OCI-LY1 (cell line): ENCODE results near the gene WWC2.
"Not testable (repeated sequence)": the region's sequence is repeated elsewhere in the genome, so short reads cannot be mapped to it uniquely, and the experiment has no call there.

ENCODE experiments used
- H2AFZ ChIP-seq: fragments of 200-600 bp; sonication (generic), shearing (Covaris generic); 2 replicates; pipeline ENCODE4 v1.6.0; 2014; ENCODE audit warnings: antibody characterized with exemption, mild to moderate bottlenecking, low read length
- H3F3A ChIP-seq: fragments of 200-600 bp; sonication (generic), shearing (Covaris generic); 2 replicates; pipeline ENCODE4 v1.6.0; 2014; ENCODE audit warnings: mild to moderate bottlenecking, antibody characterized with exemption, low read length, moderate library complexity; ENCODE audit not compliant: insufficient read depth
- H3K27ac ChIP-seq: fragments of 200-600 bp; sonication (generic); 2 replicates; pipeline ENCODE4 v1.5.1; 2014; ENCODE audit warnings: low read length, mixed run types, mild to moderate bottlenecking, low read depth; ENCODE audit not compliant: poor library complexity, severe bottlenecking
- H3K27me3 ChIP-seq: fragments of 200-600 bp; sonication (generic); 2 replicates; pipeline ENCODE4 v1.6.0; 2014; ENCODE audit warnings: antibody characterized with exemption, mild to moderate bottlenecking, low read length, moderate library complexity; ENCODE audit not compliant: insufficient read depth
- H3K36me3 ChIP-seq: fragments of 200-600 bp; sonication (generic); 2 replicates; pipeline ENCODE4 v1.6.1; 2014; ENCODE audit warnings: mild to moderate bottlenecking, antibody characterized with exemption, low read length, moderate library complexity, mixed read lengths; ENCODE audit not compliant: insufficient read depth
- H3K4me1 ChIP-seq: fragments of 200-600 bp; sonication (generic); 2 replicates; pipeline ENCODE4 v1.5.1; 2014; ENCODE audit warnings: mild to moderate bottlenecking, low read length, moderate library complexity; ENCODE audit not compliant: insufficient read depth, severe bottlenecking
- H3K4me2 ChIP-seq: fragments of 200-600 bp; sonication (generic), shearing (Covaris generic); 2 replicates; pipeline ENCODE4 v1.6.1; 2014; ENCODE audit warnings: low read length
- H3K4me3 ChIP-seq: fragments of 200-600 bp; sonication (generic); 2 replicates; pipeline ENCODE4 v1.5.1; 2014; ENCODE audit warnings: low read length, low read depth, mild to moderate bottlenecking, mixed read lengths; ENCODE audit not compliant: poor library complexity, severe bottlenecking
- H3K79me2 ChIP-seq: fragments of 200-600 bp; shearing (Covaris generic); 2 replicates; pipeline ENCODE4 v1.6.1; 2016; ENCODE audit warnings: mixed run types, low read length, mixed read lengths; ENCODE audit not compliant: insufficient read depth
- H3K9ac ChIP-seq: fragments of 200-600 bp; sonication (generic), shearing (Covaris generic); 2 replicates; pipeline ENCODE4 v1.6.1; 2014; ENCODE audit warnings: mild to moderate bottlenecking, low read length, mixed read lengths
- H3K9me2 ChIP-seq: fragments of 200-600 bp; sonication (generic), shearing (Covaris generic); 2 replicates; pipeline ENCODE4 v1.6.1; 2014; ENCODE audit warnings: low read depth, mild to moderate bottlenecking, low read length, mixed read lengths
- H3K9me3 ChIP-seq: fragments of 200-600 bp; shearing (Covaris generic); 2 replicates; pipeline ENCODE4 v1.6.1; 2014; ENCODE audit warnings: low read length, mixed read lengths
- H4K20me1 ChIP-seq: fragments of 200-600 bp; sonication (generic), shearing (Covaris generic); 2 replicates; pipeline ENCODE4 v1.6.0; 2016; ENCODE audit warnings: mild to moderate bottlenecking, low read length; ENCODE audit not compliant: insufficient read depth
- CTCF ChIP-seq: fragments of 200-600 bp; sonication (generic), shearing (Covaris generic); IDR thresholded peaks from 2 replicates; pipeline ENCODE4 v1.5.1; 2017; ENCODE audit warnings: mild to moderate bottlenecking, antibody characterized with exemption, low read length, moderate library complexity, mixed read lengths
- EZH2 ChIP-seq: fragments of 200-600 bp; sonication (generic), shearing (Covaris generic); IDR thresholded peaks from 2 replicates; pipeline ENCODE4 v1.8.0; 2017; ENCODE audit warnings: borderline replicate concordance, mixed run types, mild to moderate bottlenecking, antibody characterized with exemption, low read length, moderate library complexity, mixed read lengths

The WWC2 gene

DNA sequence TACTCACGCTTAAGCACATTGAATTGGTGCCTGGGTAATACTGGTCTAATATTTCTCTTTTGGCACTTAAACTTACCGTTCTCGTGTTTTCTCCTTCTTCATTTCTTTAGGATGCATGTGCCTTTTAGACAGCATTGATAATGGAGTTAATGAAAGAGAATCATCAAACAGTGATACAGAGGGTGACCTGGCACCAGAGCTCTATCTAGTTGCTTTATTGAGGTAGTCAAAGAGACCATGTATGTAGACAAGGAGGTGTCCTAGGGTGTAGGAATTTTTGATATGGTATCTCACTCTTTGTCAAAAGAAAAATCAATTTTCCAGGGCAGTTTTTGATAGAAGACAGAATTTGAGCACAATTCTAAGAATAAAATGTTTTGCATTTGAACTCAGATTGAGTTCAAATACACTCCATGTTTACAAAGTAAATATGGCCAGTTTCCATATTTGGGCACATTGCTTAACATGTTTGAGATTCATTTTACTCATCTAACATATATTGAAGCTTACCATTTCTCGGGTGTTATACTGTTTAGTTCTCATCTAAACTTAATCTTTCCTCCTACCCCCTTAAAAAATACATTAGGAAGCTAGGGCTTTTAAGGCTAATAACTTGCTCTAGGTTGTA is 92.0 kb downstream of the WWC2 start:
- Histone ChIP-seq H3K9me2 (no peaks in the 10 kb centered on the region), H3K27ac (no peak overlapping the region), H3K9ac (no peak overlapping the region), H3K4me3 (no peak overlapping the region), H3K27me3 (no peaks in the 10 kb centered on the region), H3F3A (no peaks in the 10 kb centered on the region), H3K4me1 (no peaks in the 10 kb centered on the region), H2AFZ (no peak overlapping the region), H3K79me2 (no peaks in the 10 kb centered on the region), H3K4me2 (no peak overlapping the region), H3K36me3 (no peaks in the 10 kb centered on the region), H3K9me3 (no peaks in the 10 kb centered on the region), H4K20me1 (no peaks in the 10 kb centered on the region)
- TF ChIP-seq EZH2 (no peak), CTCF (no peak)

DNA sequence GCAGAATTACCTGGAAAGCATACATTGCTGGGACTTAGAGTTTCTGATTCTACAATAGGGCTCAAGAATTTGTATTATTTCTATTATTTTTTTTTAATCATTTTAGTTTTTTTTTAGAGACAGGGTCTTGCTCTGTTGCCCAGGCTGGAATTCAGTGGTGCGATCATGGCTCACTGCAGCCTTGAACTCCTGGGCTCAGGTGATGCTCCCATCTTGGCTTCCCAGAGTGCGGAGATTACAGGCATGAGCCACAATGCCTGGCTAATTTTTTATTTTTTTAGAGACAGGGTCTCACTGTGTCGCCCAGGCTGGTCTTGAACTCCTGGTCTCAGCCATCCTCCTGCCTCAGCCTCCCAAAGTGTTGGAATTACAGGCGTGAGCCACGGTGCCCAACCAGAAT is 92.6 kb downstream of the WWC2 start:
- Histone ChIP-seq H3K4me3 (no peak overlapping the region), H3K4me2 (no peak overlapping the region), H3K4me1 (no peaks in the 10 kb centered on the region), H3K79me2 (no peaks in the 10 kb centered on the region), H3K9ac (no peak overlapping the region), H2AFZ (no peak overlapping the region), H3K27me3 (no peaks in the 10 kb centered on the region), H3K36me3 (no peaks in the 10 kb centered on the region), H3K27ac (no peak overlapping the region), H4K20me1 (no peaks in the 10 kb centered on the region), H3K9me3 (no peaks in the 10 kb centered on the region), H3F3A (no peaks in the 10 kb centered on the region), H3K9me2 (no peaks in the 10 kb centered on the region)
- TF ChIP-seq CTCF, result no peak
- no peak for TF ChIP-seq EZH2

DNA sequence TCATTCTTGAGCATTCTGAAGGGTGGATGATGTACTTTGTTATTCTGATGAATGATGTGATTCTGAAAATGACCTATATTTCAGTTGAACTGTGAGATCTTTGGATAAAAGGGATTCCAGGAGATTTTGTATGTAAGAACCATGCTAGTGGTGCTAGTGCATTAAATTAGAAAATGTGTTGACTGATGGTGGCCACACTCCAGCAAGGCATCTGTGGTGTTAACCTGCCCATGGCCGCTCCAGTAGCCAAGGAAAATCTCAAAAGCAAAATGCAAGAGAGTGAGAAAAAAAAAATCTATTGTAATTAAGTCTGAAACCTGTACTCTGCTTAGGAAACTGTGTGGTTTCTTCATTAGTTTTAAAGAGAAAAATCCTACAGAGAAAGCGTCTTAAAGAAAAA is 93.5 kb downstream of the WWC2 start:
- no peaks in the 10 kb centered on the region for H3K27me3 ChIP-seq
- no peaks in the 10 kb centered on the region for H3K9me2 ChIP-seq
- H3F3A ChIP-seq, result no peaks in the 10 kb centered on the region
- H3K4me3 ChIP-seq, result no peak overlapping the region
- H3K4me1 ChIP-seq, result no peaks in the 10 kb centered on the region
- H4K20me1 ChIP-seq, result no peaks in the 10 kb centered on the region
- H2AFZ ChIP-seq, result no peak overlapping the region
- H3K9me3 ChIP-seq, result no peaks in the 10 kb centered on the region
- no peaks in the 10 kb centered on the region for H3K36me3 ChIP-seq
- H3K79me2 ChIP-seq, result no peaks in the 10 kb centered on the region
- H3K4me2 ChIP-seq, result no peak overlapping the region
- no peak overlapping the region for H3K9ac ChIP-seq
- no peak overlapping the region for H3K27ac ChIP-seq
- TF ChIP-seq CTCF, result no peak
- no peak for TF ChIP-seq EZH2

DNA sequence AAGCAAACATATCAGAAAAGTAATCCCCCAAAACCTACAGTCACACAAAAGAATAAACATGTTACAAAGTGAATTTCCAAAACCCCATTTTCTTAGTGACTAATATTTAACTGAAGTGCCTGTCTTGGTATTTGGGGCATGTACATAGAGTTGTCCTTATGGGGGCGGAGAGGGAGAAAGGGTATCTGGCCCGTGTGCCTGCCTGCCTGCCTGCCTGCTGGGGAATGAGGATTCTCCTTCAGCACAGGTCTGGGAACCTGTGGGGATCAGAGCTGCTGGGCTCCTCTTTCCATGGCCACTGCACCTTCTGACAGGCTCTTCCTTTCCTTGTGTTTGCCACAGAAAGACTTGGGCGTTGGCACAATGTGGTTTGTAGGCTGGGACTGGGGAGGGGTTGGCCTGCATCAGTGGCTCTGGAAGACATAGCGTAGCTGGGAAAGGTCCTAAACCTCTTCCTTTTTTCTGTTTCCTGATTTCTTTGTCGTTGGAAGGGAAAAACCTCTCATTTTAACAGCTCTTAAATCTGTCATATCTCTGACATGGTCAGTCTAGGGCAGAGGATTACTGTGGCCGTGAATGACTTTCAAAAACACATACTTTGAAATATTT is 94.8 kb downstream of the WWC2 start:
- H3K79me2 ChIP-seq, H3F3A ChIP-seq, H3K27me3 ChIP-seq, H2AFZ ChIP-seq, H3K9me3 ChIP-seq, H3K4me3 ChIP-seq, H3K27ac ChIP-seq, H3K4me1 ChIP-seq, H4K20me1 ChIP-seq, H3K4me2 ChIP-seq, H3K9ac ChIP-seq, H3K9me2 ChIP-seq, H3K36me3 ChIP-seq: not testable (repeated sequence)
